SIG-M5 treated with dmso at 0.1 percent for 504 hours (cell line): ENCODE data around the gene NPTX2.

Experiments
- DNase-seq: peaks from one replicate; lab custom pipeline; 2025; ENCODE audit not compliant: unreplicated experiment; lab: John Stamatoyannopoulos, UW

NPTX2 gene

DNA sequence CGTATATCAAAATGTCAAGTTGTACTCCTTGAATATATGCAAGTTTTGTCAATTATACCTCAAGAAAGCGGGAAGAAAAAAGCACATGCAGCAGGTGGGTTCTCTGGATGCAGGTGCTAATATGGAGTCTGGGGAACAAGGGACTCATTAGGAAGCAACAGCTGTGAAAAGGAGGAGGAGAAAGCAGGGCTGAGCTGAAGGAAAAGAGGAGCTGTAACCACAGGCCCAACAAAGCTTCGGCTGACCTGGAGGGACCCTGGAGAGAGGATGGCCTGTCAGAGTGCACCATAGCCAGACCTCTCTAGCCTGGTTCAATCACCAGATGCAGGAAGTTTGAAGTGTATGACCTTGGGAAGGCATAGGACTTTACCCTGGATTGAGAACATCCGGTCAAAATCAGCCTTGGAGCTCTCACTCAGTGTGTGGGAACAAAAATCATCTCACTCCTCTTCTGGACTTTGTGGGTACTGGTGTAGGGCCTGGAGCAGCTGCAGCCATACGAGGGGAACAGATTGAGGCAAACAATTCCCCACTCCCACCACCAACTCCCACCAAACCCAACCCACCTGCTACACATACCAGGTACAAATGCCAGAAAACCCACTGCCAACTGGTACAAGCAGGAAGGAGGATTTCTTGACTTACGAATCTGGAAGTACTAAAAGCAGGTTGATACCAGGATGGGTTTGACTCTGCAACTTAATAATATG lies 36.7 kb downstream of the NPTX2 start:
- DNase-seq = no peak

DNA sequence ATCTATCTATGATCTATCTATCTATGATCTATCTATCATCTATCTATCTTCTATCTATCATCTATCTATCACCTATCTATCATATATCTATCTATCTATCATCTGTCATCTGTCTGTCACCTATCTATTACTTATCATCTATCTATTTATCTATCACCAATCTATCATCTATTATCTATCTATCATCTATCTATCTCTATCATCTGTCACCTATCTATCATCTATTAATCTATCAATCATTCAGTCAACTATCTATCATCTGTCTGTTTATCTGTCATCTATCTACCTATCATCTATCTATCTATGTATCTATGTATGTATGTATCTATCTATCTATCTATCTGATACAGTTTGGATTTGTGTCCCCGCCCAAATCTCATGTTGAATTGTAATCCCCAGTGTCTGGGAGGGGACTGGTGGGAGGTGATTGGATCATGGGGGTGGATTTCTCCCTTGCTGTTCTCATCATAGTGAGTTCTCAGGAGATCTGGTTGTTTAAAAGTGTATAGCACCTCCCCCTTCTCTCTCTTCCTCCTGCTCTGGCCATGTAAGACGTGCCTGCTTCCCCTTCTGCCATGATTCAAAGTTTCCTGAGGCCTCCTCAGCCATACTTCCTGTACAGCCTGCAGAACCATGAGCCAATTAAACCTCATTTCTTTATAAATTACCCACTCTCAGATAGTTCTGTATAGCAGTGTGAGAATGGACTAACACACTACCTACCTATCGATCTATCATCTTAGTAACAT lies 37.6 kb downstream of the NPTX2 start:
- DNase-seq = no peak

DNA sequence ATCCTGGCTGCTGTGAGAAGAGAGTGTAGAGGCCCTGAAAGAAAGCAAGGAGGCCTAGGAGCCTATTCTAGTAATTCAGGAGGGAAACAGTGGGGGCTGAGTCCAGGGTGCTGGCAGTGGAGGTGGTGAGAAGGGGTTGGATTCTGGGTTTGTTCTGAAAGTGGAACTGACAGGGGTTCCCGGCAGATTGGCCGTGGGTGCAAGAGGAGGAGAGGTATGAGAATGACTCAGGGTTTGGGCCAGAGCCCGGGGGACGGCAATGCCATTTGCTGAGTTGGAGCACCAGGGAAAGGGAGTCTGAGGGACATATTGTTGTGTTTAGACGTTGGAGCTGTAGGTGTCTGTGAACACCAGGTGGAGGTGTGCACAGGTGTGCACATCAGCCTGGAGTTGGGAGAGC lies 38.5 kb downstream of the NPTX2 start:
- no peak for DNase-seq

DNA sequence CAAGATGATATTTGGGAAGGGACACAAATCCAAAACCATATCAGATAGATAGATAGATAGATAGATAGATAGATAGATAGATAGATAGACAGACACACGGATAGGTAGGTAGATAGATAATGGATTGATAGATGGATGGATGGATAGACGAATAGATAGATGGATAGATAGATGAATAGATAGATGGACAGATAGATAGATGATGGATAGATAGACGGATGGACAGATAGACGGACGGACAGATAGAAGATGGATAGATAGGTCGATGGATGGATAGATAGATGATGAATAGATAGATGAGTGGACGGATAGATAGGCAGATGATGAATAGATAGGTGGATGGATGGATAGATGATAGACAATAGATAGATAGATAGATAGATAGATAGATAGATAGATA lies 39.8 kb downstream of the NPTX2 start:
- no peak for DNase-seq

DNA sequence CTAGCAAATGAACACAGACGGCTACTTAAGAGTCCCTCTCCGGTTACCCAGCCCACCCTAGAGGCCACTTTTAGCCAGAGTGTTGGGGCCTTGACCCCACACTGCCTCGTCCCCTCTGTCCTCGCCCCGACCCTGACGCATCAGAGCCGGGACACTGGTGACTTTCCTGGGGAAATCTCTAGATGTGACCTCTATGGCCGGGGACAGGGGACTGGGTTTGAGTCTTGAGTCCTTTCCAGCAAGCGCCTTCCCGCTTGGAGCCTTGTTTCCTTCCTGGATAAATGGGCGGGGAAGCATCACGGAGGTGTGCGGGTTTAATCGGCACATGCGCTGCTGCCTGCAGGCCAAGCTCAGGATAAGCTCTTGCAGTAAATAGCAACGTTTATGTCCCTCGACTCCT lies 40.7 kb downstream of the NPTX2 start:
- no peak for DNase-seq

DNA sequence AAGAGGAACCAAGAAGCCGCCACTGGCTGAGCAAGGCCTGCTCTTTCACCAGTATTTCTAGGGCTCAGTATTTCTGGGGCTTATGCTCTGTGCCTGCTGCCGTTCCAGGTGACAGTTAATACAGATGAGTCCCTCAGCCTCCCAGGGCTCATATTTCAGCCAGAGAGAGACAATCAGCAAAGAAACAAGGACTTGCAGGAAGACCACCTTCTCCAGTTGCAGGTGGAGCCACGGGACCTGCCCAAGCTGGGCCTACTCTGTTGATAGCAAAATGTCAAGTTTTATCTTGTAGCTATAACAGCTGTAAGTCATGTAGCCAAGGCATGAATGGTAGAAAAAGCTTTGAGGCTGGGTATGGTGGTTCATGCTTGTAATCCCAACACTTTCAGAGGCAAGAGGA lies 42.7 kb downstream of the NPTX2 start:
- DNase-seq = no peak

DNA sequence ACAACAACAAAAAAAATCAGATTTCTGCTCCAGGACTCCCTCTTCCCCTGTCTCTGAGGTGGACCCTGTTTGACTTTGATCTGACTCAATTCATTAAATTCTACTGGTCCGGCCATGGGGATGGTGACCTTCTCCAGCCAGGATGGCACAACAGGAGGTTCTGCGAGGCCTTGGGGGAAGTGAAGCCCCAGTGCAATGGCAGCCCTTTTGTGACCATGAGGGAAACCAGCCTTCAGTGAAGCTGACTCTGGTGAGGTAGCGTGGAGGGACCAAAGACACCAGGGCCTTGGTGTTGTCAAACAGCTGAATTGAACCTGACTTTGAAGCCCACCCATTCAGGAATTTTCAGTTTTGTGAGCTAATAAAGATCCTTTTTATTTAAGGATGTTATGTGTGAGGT lies 44.5 kb downstream of the NPTX2 start:
- DNase-seq = no peak

DNA sequence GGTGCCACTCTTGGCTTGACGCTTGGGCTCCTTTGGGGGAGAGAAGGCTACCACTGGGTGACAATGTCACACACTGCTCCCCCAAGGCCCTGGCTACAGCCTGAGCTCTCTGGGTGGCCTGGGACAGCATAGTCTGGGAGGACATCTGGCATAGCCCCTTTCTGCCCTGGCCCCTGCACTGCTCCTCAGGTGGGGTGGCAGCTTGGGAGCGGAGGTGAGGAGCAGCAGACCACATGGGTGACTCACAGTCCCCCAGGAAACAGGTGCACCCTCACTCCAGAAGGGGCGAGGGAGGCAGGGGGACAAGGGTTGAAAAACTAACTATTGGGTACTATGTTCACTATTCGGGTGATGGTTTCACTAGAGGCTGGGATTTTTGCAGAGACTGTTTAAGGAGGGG lies 45.2 kb downstream of the NPTX2 start:
- DNase-seq = no peak

DNA sequence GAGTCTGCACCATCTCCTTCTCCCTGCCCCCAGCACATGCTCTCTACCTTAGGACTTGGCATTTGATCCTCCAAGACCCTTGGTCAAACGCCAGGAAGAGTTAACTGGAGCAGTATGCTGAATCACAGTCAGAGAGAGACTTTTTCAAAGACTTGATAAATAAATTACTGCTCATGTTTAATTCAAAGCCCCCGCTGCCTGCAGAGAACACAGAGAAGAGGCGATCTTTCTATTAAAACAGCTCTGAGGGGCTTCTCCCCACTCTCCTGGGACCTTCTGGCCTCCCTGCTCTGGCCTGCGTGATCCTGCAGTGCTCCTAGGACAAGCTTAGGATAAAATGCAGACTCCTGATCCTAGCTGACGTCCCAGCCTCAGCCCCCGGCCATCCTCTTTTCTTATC lies 47.8 kb downstream of the NPTX2 start:
- DNase-seq = no peak

DNA sequence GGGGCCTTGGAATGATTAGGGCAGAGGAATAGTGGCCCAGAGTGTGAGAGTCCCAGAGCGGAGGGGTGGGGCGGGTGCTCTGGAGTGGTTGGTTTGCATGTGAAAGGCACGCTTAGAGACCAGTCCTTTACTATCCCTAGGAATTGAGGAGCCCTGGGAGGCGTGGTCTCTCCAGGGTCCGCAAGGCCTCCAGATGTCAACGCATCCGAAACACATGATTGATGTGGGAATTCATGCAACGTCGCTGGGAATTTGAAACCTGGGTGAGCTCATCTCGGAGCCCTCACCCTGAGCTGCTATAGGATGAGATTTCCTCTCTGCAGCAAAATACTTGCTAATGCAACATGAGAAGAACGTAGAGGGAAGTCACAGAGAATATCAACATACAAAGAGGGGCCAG lies 51.2 kb downstream of the NPTX2 start:
- DNase-seq = no peak

DNA sequence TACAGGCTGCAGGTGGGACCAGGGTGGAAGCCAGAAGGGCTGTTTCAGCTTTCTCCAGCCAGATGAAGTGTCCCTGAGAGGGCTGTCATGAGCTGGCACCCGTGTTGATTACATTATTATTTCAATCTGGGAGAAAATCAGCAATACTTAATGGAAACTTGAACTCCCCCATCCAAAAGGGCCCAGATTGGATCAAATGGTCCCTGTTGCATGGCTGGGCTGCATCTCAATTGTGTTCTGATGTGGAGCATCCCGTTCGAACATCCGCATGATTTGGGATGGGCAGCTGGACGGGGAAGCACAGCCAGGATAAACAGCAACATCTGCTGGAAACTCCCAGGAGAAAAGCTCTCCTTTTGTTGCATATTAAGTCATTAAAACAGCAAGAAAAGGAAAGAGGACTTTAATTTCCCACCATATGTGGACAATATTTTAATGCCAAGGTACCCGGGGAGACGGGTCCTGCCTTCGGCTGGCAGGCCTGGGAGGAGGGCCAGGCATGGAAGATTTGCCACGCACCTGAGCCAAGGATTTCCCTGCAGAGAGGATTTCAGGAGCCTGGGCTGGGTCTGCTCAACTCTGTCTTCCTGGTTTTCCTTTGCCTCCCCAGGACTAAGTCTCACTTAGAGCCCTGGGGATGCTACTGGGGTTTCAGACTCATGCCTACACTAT lies 52.4 kb downstream of the NPTX2 start:
- DNase-seq = no peak

DNA sequence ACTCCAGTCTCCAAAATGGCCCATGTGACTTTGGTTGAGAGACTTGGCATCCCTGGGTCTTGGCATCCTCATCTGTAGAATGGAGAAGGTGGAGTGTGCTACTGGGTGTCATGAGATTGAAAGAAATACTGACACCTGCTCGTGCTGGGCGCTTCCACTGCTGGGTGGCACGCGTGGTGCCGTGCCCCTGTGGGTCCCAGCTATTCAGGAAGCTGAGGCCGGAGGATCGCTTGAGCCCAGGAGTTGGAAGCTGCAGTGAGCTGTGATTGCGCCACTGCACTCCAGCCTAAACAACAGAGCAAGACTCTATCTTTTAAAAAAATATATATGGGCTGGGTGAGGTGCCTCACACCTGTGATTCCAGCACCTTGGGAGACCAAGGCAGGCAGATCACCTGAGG lies 53.1 kb downstream of the NPTX2 start:
- DNase-seq = no peak

DNA sequence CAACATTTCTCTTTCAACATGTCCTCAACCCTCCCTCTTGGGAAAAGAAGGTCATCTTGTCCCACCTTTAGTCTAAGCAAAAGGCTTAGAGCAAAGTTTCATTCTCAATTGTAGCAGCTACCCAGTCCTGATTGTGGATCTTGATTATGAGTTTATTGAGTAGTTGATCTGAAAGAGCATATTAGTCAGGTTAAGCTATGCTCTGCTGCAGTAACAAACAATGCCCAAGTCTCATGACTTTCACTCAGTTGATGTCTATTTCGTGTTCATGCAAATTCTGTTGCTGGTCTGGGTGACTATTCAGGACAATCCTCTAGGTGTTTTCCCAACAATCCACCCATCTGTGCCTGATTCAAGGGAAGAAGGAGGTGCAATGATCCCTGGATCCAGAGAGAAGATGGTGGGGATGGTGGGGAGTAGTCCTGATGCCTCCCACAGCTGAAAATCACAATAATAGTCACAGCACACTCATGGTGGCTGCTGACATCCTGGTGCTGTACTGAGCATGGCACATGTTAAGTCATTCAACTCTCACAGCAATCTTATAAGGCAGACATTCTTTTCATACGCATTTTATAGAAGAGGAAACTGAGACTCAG lies 54.7 kb downstream of the NPTX2 start:
- DNase-seq = no peak

DNA sequence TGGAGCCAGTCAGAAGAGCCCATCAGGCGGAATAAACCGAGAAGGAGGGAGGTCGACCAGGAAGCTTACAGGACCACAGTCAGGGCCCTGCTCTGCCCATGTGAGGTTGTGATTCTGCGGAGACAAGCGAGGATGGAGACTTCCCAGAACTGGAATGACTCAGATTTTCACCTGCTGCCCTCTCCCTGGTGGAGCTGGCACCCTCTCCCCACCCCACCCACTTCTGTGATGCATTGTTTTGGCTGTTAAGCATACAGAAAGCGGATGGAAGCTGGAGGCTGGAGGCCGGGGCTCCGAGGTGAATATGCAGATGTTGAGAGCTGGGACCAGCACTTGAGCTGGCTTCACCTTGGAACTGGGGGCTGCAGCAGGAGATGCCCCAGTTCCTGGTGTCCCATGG lies 57.4 kb downstream of the NPTX2 start:
- no peak for DNase-seq

DNA sequence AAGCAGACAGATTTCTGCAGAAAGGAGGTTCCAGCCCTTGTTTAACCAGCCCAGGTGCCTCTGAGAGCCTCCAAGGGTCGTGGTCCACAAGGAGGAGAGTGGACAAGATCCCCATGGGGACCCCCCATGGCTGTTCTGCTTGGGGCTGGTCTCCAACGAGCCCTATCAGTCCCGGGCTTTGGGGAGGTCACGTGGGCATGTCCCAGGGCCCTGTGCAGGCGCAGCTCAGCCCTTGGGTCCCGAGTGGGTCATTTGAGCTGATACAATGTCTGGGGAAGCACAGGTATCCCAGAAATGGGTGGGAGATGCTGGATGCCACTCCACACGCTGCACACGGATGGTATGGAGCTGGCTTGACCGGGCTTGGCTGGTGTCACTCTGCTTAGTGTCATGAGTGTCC lies 57.8 kb downstream of the NPTX2 start:
- DNase-seq = no peak

DNA sequence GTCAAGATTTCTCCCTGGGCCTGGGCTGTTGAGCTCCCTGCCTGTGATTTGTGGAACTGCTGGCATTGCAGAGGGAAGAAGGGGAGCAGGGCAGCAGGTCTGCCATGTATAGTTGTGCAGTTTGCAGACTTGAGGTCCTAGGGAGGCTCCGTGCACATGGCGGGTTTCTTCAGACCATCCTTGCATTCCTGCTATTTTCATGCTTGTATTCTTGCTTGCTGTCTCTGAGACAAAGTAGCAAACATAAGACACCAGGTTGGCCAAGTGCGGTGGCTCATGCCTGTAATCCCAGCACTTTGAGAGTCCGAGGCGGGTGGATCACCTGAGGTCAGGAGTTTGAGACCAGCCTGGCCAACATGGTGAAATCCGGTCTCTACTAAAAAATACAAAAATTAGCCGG lies 61.1 kb downstream of the NPTX2 start:
- DNase-seq = no peak
